GM04504 (cell line): ENCODE data around the gene SCGN.
A peak's percentile ranks its signal among the peaks of the same experiment; 100 is the strongest.

Source experiments
- DNase-seq: peaks from one replicate; pipeline ENCODE4 v3.0.0-alpha.2; 2012; ENCODE audit warnings: low read depth

The SCGN gene

GRCh38 chr6:25652007-25652515, at the start of gene SCGN:
SCGN (plus strand) TSS chr6:25652215; CDS start chr6:25652404, 189 bp downstream.
- DNase-seq, result peak; percentile 28

- no peak for DNase-seq
These were observed 49.4 kb upstream of the SCGN start for GRCh38 chr6:25602674-25602982.

GRCh38 chr6:25603251-25603650, 48.8 kb upstream of the SCGN start:
- no peak for DNase-seq

GRCh38 chr6:25606151-25606550, 45.9 kb upstream of the SCGN start:
- DNase-seq, result no peak

GRCh38 chr6:25608558-25609174, 43.3 kb upstream of the SCGN start:
- DNase-seq, result no peak

GRCh38 chr6:25612666-25613065, 39.3 kb upstream of the SCGN start:
- no peak for DNase-seq

GRCh38 chr6:25613415-25613814, 38.6 kb upstream of the SCGN start:
- no peak for DNase-seq

GRCh38 chr6:25614052-25614451, 38.0 kb upstream of the SCGN start:
- DNase-seq, result no peak

- no peak for DNase-seq
These were observed 36.5 kb upstream of the SCGN start for GRCh38 chr6:25615471-25615870.

- no peak for DNase-seq
These were observed 34.0 kb upstream of the SCGN start for GRCh38 chr6:25617997-25618396.

GRCh38 chr6:25619217-25619616, 32.8 kb upstream of the SCGN start:
- no peak for DNase-seq

- no peak for DNase-seq
These were observed 31.6 kb upstream of the SCGN start for GRCh38 chr6:25620391-25620790.

- no peak for DNase-seq
These were observed 28.9 kb upstream of the SCGN start for GRCh38 chr6:25623065-25623464.

- no peak for DNase-seq
These were observed 28.1 kb upstream of the SCGN start for GRCh38 chr6:25623879-25624278.

- no peak for DNase-seq
These were observed 25.0 kb upstream of the SCGN start for GRCh38 chr6:25627001-25627400.

- no peak for DNase-seq
These were observed 23.4 kb upstream of the SCGN start for GRCh38 chr6:25628471-25629197.

- DNase-seq, result no peak
These were observed 22.8 kb upstream of the SCGN start for GRCh38 chr6:25629198-25629576.

GRCh38 chr6:25630508-25631278, 21.3 kb upstream of the SCGN start:
- no peak for DNase-seq

- DNase-seq, result no peak
These were observed 16.1 kb upstream of the SCGN start for GRCh38 chr6:25635886-25636317.

- DNase-seq, result no peak
These were observed 14.8 kb upstream of the SCGN start for GRCh38 chr6:25637211-25637610.

GRCh38 chr6:25637960-25638434, 14.0 kb upstream of the SCGN start:
- no peak for DNase-seq

- no peak for DNase-seq
These were observed 12.4 kb upstream of the SCGN start for GRCh38 chr6:25639653-25640052.

- DNase-seq, result no peak
These were observed 11.6 kb upstream of the SCGN start for GRCh38 chr6:25640446-25640845.
